Loucy (cell line): ENCODE results near the gene CD164.

Experiments
- H2AFZ ChIP-seq: fragments of 200-600 bp; sonication (generic); 2 replicates; pipeline ENCODE4 v1.6.0; 2016; ENCODE audit warnings: antibody characterized with exemption, mild to moderate bottlenecking, low read length, moderate library complexity
- H3F3A ChIP-seq: fragments of 200-600 bp; 2 replicates; pipeline ENCODE4 v1.6.0; 2016; ENCODE audit warnings: antibody characterized with exemption, low read depth, mild to moderate bottlenecking
- H3K27me3 ChIP-seq: fragments of 200-600 bp; sonication (generic); 2 replicates; pipeline ENCODE4 v1.6.1; 2014; ENCODE audit warnings: low read length, mild to moderate bottlenecking; ENCODE audit not compliant: insufficient read depth, poor library complexity, severe bottlenecking
- H3K36me3 ChIP-seq: fragments of 200-600 bp; sonication (generic); 2 replicates; pipeline ENCODE4 v1.6.1; 2016; ENCODE audit warnings: low read length; ENCODE audit not compliant: insufficient read depth
- H3K4me1 ChIP-seq: fragments of 200-600 bp; sonication (generic); 2 replicates; pipeline ENCODE4 v1.5.1; 2014; ENCODE audit warnings: low read length, mild to moderate bottlenecking; ENCODE audit not compliant: insufficient read depth, poor library complexity, severe bottlenecking
- H3K4me2 ChIP-seq: fragments of 200-600 bp; sonication (generic); 2 replicates; pipeline ENCODE4 v1.6.0; 2014; ENCODE audit warnings: antibody characterized with exemption, low read length, low read depth, mild to moderate bottlenecking; ENCODE audit not compliant: poor library complexity, severe bottlenecking
- H3K4me3 ChIP-seq: fragments of 200-600 bp; sonication (generic); 2 replicates; pipeline ENCODE4 v1.5.1; 2014; ENCODE audit warnings: low read length, mild to moderate bottlenecking, mixed read lengths; ENCODE audit not compliant: poor library complexity, severe bottlenecking
- H3K79me2 ChIP-seq: fragments of 200-600 bp; sonication (generic); 2 replicates; pipeline ENCODE4 v1.6.1; 2014; ENCODE audit warnings: low read length; ENCODE audit not compliant: insufficient read depth
- H3K9ac ChIP-seq: fragments of 200-600 bp; sonication (generic); 2 replicates; pipeline ENCODE4 v1.6.0; 2014; ENCODE audit warnings: mild to moderate bottlenecking, low read depth, low read length, moderate library complexity; ENCODE audit not compliant: poor library complexity, severe bottlenecking
- H3K9me2 ChIP-seq: fragments of 200-600 bp; sonication (generic); replicated peaks from 2 replicates; pipeline ENCODE4 v1.6.1; 2016; ENCODE audit warnings: low read depth, low read length, mixed read lengths
- H3K9me3 ChIP-seq: fragments of 200-600 bp; sonication (generic); 2 replicates; pipeline ENCODE4 v1.6.1; 2014; ENCODE audit warnings: mild to moderate bottlenecking, antibody characterized with exemption, low read length, low read depth; ENCODE audit not compliant: insufficient read depth
- H4K20me1 ChIP-seq: fragments of 200-600 bp; sonication (generic); 2 replicates; pipeline ENCODE4 v1.6.0; 2014; ENCODE audit warnings: antibody characterized with exemption, low read length, mild to moderate bottlenecking; ENCODE audit not compliant: insufficient read depth, poor library complexity, severe bottlenecking
- CTCF ChIP-seq: fragments of 200-600 bp; sonication (generic); conservative IDR thresholded peaks from 2 replicates; pipeline ENCODE4 v1.5.1; 2014; ENCODE audit warnings: mild to moderate bottlenecking, antibody characterized with exemption, low read length
- EZH2phosphoT487 ChIP-seq: fragments of 200-600 bp; IDR thresholded peaks from 2 replicates; pipeline ENCODE4 v1.6.1; 2018; ENCODE audit warnings: antibody characterized with exemption, mild to moderate bottlenecking, moderate library complexity, borderline replicate concordance

CD164 gene

GRCh38 chr6:109356237-109356636 lies 26.0 kb downstream of the CD164 start:
- 0 out of 2 replicates have a peak, but pooled peaks cover 3% of the 10 kb centered on the region for H3K79me2 ChIP-seq
- H3K4me2 ChIP-seq: no peak overlapping the region
- H3K9me3 ChIP-seq: 0 out of 2 replicates have a peak, but pooled peaks cover 3% of the 10 kb centered on the region
- H3K4me1 ChIP-seq: peaks cover 8% of the 10 kb centered on the region
- H3K9ac ChIP-seq: no peak overlapping the region
- H3K36me3 ChIP-seq: peaks cover 28% of the 10 kb centered on the region; the same call in 1 of the 2 replicates
- H3K4me3 ChIP-seq: no peak overlapping the region
- no peaks in the 10 kb centered on the region for H3F3A ChIP-seq
- H2AFZ ChIP-seq: no peak overlapping the region
- H3K9me2 ChIP-seq: no peaks in the 10 kb centered on the region
- no peaks in the 10 kb centered on the region for H4K20me1 ChIP-seq
- no peaks in the 10 kb centered on the region for H3K27me3 ChIP-seq
- TF ChIP-seq CTCF (no peak), EZH2phosphoT487 (no peak)

GRCh38 chr6:109351231-109352130 lies 30.8 kb downstream of the CD164 start:
- H3K4me2 ChIP-seq: no peak overlapping the region
- no peaks in the 10 kb centered on the region for H3K27me3 ChIP-seq
- H3K36me3 ChIP-seq: peaks cover 3% of the 10 kb centered on the region; the same call in 1 of the 2 replicates
- H3K79me2 ChIP-seq: no peaks in the 10 kb centered on the region
- no peaks in the 10 kb centered on the region for H3F3A ChIP-seq
- peaks cover 21% of the 10 kb centered on the region for H3K4me1 ChIP-seq
- H4K20me1 ChIP-seq: no peaks in the 10 kb centered on the region
- TF ChIP-seq CTCF (no peak), EZH2phosphoT487 (no peak)
- no peak overlapping the region for H3K4me3 ChIP-seq
- H3K9me3 ChIP-seq: no peaks in the 10 kb centered on the region
- H2AFZ ChIP-seq: no peak overlapping the region
- no peaks in the 10 kb centered on the region for H3K9me2 ChIP-seq
- no peak overlapping the region for H3K9ac ChIP-seq

GRCh38 chr6:109349419-109349987 lies 32.8 kb downstream of the CD164 start:
- Histone ChIP-seq H3K4me3 (no peak overlapping the region), H3K27me3 (no peaks in the 10 kb centered on the region), H3F3A (no peaks in the 10 kb centered on the region), H2AFZ (no peak overlapping the region), H3K4me1 (peaks cover 21% of the 10 kb centered on the region), H3K4me2 (peak overlapping the region; percentile 3), H4K20me1 (no peaks in the 10 kb centered on the region), H3K9ac (no peak overlapping the region), H3K36me3 (no peaks in the 10 kb centered on the region), H3K9me2 (no peaks in the 10 kb centered on the region), H3K9me3 (no peaks in the 10 kb centered on the region), H3K79me2 (no peaks in the 10 kb centered on the region)
- no peak for TF ChIP-seq CTCF
